Neural progenitor cell (in vitro differentiated cells): ENCODE data around the gene HMOX2. TPM values are rescaled to one million over a fixed set of nuclear protein-coding genes. Genes with fewer than 3 reads are reported as not detected.

Source experiments
- DNase-seq: peaks from one replicate; pipeline ENCODE4 v3.0.0-alpha.2; 2016; ENCODE audit warnings: low spot score
- H2AFZ ChIP-seq: fragments of 200-600 bp; sonication (generic); replicated peaks from 2 replicates; pipeline ENCODE4 v1.6.1; 2016; ENCODE audit warnings: antibody characterized with exemption
- H3F3A ChIP-seq: fragments of 200-600 bp; sonication (generic); 2 replicates; pipeline ENCODE4 v1.6.1; 2016; ENCODE audit warnings: antibody characterized with exemption, low read depth
- H3K27ac ChIP-seq: fragments of 200-600 bp; sonication (generic); 2 replicates; pipeline ENCODE4 v1.5.1; 2016; ENCODE audit warnings: mild to moderate bottlenecking
- H3K27me3 ChIP-seq: fragments of 200-600 bp; sonication (generic); 2 replicates; pipeline ENCODE4 v1.6.1; 2016; ENCODE audit warnings: mild to moderate bottlenecking, moderate library complexity
- H3K36me3 ChIP-seq: fragments of 200-600 bp; sonication (generic); 2 replicates; pipeline ENCODE4 v1.5.1; 2016
- H3K4me1 ChIP-seq: fragments of 200-600 bp; sonication (generic); 2 replicates; pipeline ENCODE4 v1.6.1; 2016; ENCODE audit warnings: mixed run types
- H3K4me2 ChIP-seq: fragments of 200-600 bp; sonication (generic); 2 replicates; pipeline ENCODE4 v1.6.1; 2016
- H3K4me3 ChIP-seq: fragments of 200-600 bp; sonication (generic); 2 replicates; pipeline ENCODE4 v1.5.1; 2016
- H3K79me2 ChIP-seq: fragments of 200-600 bp; sonication (generic); 2 replicates; pipeline ENCODE4 v1.6.1; 2016; ENCODE audit warnings: low read depth
- H3K9ac ChIP-seq: fragments of 200-600 bp; sonication (generic); 2 replicates; pipeline ENCODE4 v1.6.1; 2016
- H3K9me3 ChIP-seq: fragments of 200-600 bp; sonication (generic); 2 replicates; pipeline ENCODE4 v1.5.1; 2016; ENCODE audit warnings: low read depth
- H4K20me1 ChIP-seq: fragments of 200-600 bp; sonication (generic); 2 replicates; pipeline ENCODE4 v1.6.1; 2016; ENCODE audit warnings: low read depth
- H3K27ac Mint-ChIP-seq: 3 replicates; pipeline ENCODE4 v1.8.0; 2021; ENCODE audit warnings: mixed read lengths
- H3K27me3 Mint-ChIP-seq: 2 replicates; pipeline ENCODE4 v1.8.0; 2022; ENCODE audit warnings: low read depth, mild to moderate bottlenecking, inconsistent platforms, moderate library complexity, mixed read lengths; ENCODE audit not compliant: insufficient read depth
- H3K36me3 Mint-ChIP-seq: 3 replicates; pipeline ENCODE4 v1.8.0; 2021; ENCODE audit warnings: mixed read lengths
- H3K4me1 Mint-ChIP-seq: 3 replicates; pipeline ENCODE4 v1.8.0; 2021; ENCODE audit warnings: mixed read lengths
- H3K4me3 Mint-ChIP-seq: 3 replicates; pipeline ENCODE4 v1.8.0; 2021; ENCODE audit warnings: mild to moderate bottlenecking, moderate library complexity, mixed read lengths
- H3K9me3 Mint-ChIP-seq: 3 replicates; pipeline ENCODE4 v1.8.0; 2020; ENCODE audit warnings: mixed read lengths
- EZH2 ChIP-seq: fragments of 200-600 bp; sonication (generic); IDR thresholded peaks from 2 replicates; pipeline ENCODE4 v1.6.1; 2017; ENCODE audit warnings: antibody characterized with exemption, mild to moderate bottlenecking, moderate library complexity
- EZH2phosphoT487 ChIP-seq: fragments of 200-600 bp; sonication (generic); IDR thresholded peaks from 2 replicates; pipeline ENCODE4 v1.6.1; 2017; ENCODE audit warnings: antibody characterized with exemption
- total RNA-seq: library from RNA; depleted of rRNA; stranded (reverse); fragments of >200 nt; gene quantifications from 2 replicates; pipeline ENCODE4 v1.2.3, GENCODE V29; 2015; ENCODE audit warnings: low replicate concordance
- TF ChIP-seq, protein P1 (sequence below): fragments of 200-600 bp; sonication (generic); IDR thresholded peaks from 2 replicates; pipeline ENCODE4 v1.5.1; 2017; ENCODE audit warnings: antibody characterized with exemption, mild to moderate bottlenecking

HMOX2 gene
- total RNA-seq, 1 donor from 2014 or later, result 20.3 TPM

DNA sequence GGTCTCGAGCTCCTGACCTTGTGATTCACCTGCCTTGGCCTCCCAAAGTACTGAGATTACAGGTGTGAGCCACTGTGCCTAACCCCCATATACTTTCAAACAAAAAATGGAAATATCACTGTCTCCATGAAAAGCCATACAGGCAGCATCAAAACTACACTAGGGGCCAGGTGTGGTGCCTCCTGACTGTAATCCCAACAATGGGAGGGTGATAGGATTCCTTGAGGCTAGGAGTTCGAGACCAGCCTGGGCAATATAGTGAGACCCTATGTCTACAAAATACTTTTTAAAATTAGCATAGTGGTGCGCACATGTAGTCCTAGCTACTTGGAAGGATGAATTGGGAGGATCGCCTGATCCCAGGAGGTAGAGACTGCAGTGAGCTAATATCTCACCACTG is 15.7 kb downstream of the HMOX2 start:
- no peaks in the 10 kb centered on the region for H3K9me3 Mint-ChIP-seq
- Histone ChIP-seq H3K9ac (no peak overlapping the region), H4K20me1 (no peaks in the 10 kb centered on the region), H3K27ac (no peak overlapping the region), H3K27me3 (no peaks in the 10 kb centered on the region), H3K36me3 (no peaks in the 10 kb centered on the region), H3K79me2 (no peaks in the 10 kb centered on the region), H3K4me3 (no peak overlapping the region), H3F3A (no peaks in the 10 kb centered on the region), H3K4me2 (no peak overlapping the region), H3K4me1 (no peaks in the 10 kb centered on the region), H3K9me3 (no peaks in the 10 kb centered on the region), H2AFZ (no peak overlapping the region)
- H3K27me3 Mint-ChIP-seq, result no peaks in the 10 kb centered on the region
- H3K27ac Mint-ChIP-seq, result no peak overlapping the region
- no peaks in the 10 kb centered on the region for H3K4me1 Mint-ChIP-seq
- no peaks in the 10 kb centered on the region for H3K36me3 Mint-ChIP-seq
- TF ChIP-seq EZH2phosphoT487, result no peak
- TF ChIP-seq, protein P1, sequence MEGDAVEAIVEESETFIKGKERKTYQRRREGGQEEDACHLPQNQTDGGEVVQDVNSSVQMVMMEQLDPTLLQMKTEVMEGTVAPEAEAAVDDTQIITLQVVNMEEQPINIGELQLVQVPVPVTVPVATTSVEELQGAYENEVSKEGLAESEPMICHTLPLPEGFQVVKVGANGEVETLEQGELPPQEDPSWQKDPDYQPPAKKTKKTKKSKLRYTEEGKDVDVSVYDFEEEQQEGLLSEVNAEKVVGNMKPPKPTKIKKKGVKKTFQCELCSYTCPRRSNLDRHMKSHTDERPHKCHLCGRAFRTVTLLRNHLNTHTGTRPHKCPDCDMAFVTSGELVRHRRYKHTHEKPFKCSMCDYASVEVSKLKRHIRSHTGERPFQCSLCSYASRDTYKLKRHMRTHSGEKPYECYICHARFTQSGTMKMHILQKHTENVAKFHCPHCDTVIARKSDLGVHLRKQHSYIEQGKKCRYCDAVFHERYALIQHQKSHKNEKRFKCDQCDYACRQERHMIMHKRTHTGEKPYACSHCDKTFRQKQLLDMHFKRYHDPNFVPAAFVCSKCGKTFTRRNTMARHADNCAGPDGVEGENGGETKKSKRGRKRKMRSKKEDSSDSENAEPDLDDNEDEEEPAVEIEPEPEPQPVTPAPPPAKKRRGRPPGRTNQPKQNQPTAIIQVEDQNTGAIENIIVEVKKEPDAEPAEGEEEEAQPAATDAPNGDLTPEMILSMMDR, result no peak
- no peak for TF ChIP-seq EZH2
- H3K4me3 Mint-ChIP-seq, result no peak overlapping the region
- DNase-seq, result no peak

DNA sequence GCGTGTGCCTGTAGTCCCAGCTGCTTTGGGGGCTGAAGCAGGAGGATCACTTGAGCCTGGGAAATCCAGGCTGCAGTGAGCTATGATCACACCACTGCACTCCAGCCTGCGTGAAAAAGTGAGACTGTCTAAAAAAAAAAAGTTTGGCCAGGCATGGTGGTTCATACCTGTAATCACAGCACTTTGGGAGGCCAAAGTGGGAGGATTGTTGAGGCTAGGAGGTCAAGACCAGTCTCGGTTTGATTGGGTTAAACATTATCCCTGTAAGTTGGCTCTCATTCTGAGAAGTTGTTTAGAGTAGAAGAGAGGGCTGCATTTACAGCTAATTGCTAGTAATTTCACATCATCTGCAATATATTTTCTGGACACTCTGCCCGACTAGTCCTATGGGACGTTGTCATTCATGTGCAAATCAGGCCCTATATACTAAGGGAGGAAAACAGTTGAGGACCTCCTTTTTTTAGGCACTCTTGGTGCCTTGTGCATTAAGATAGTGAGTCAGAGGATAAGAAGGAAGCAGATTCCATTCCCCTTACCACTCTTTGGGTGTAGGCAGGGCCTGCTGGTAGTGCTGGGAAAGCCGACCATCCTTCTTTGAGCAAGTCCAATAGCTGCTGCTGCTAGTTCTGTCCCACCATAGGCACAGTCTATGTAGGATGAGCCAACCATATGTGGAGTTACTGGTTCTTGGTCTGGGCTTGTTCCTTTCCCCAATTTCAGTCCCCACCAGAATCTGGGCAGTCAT is 18.7 kb downstream of the HMOX2 start:
- TF ChIP-seq, protein P1, result no peak
- TF ChIP-seq EZH2phosphoT487 (no peak), EZH2 (no peak)
- Histone ChIP-seq H3K27me3 (no peaks in the 10 kb centered on the region), H2AFZ (no peak overlapping the region), H3K4me3 (no peak overlapping the region), H3F3A (no peaks in the 10 kb centered on the region), H4K20me1 (no peaks in the 10 kb centered on the region), H3K9ac (no peak overlapping the region), H3K9me3 (no peaks in the 10 kb centered on the region), H3K27ac (no peak overlapping the region), H3K4me1 (no peaks in the 10 kb centered on the region), H3K4me2 (no peak overlapping the region), H3K79me2 (no peaks in the 10 kb centered on the region), H3K36me3 (no peaks in the 10 kb centered on the region)
- DNase-seq, result no peak
- Mint-ChIP-seq H3K27ac (no peak overlapping the region), H3K4me1 (peaks cover 12% of the 10 kb centered on the region), H3K36me3 (no peaks in the 10 kb centered on the region), H3K9me3 (no peaks in the 10 kb centered on the region), H3K27me3 (peaks cover 2% of the 10 kb centered on the region), H3K4me3 (no peak overlapping the region)

- Histone ChIP-seq H3K4me2 (no peak overlapping the region), H2AFZ (no peak overlapping the region), H3F3A (no peaks in the 10 kb centered on the region), H3K4me3 (no peak overlapping the region), H3K79me2 (no peaks in the 10 kb centered on the region), H3K36me3 (no peaks in the 10 kb centered on the region), H3K27me3 (no peaks in the 10 kb centered on the region), H4K20me1 (no peaks in the 10 kb centered on the region), H3K9me3 (no peaks in the 10 kb centered on the region), H3K27ac (no peak overlapping the region), H3K4me1 (peaks cover 7% of the 10 kb centered on the region), H3K9ac (no peak overlapping the region)
- DNase-seq, result no peak
- Mint-ChIP-seq H3K4me1 (peaks cover 18% of the 10 kb centered on the region), H3K27me3 (peaks cover 2% of the 10 kb centered on the region), H3K4me3 (no peak overlapping the region), H3K9me3 (no peaks in the 10 kb centered on the region), H3K27ac (no peak overlapping the region), H3K36me3 (no peaks in the 10 kb centered on the region)
- TF ChIP-seq EZH2 (no peak), EZH2phosphoT487 (no peak)
- TF ChIP-seq, protein P1, result no peak
Observed at GRCh38 chr16:4495766-4496165, 19.6 kb downstream of the HMOX2 start.
